Omental fat pad (tissue), 4 donors: ENCODE data around the gene OR13J1. TPM values are rescaled to one million over a fixed set of nuclear protein-coding genes. Genes with fewer than 3 reads are reported as not detected.

Source experiments
- ATAC-seq: fragments of 150-250 bp; one replicate; pipeline ENCODE4 v1.9.1; 2016; ENCODE audit warnings: mild to moderate bottlenecking, moderate library complexity; ENCODE audit not compliant: low FRiP score
- DNase-seq: peaks from one replicate; pipeline ENCODE4 v3.0.0-alpha.2; 2019; ENCODE audit warnings: low spot score
- total RNA-seq, 4 donors: library from RNA; depleted of rRNA; stranded (reverse); fragments of >200 nt; gene quantifications; one replicate each; pipeline ENCODE4 v1.1.0, GENCODE V29; 2016
- TF ChIP-seq, protein P1 (sequence below), 3 donors: fragments of 450-650 bp; IDR thresholded peaks; one replicate each; pipeline ENCODE4 v1.5.1; 2016 to 2017; ENCODE audit warnings: antibody characterized with exemption in 3 of 3, mild to moderate bottlenecking in 3 of 3, moderate library complexity in 2 of 3

OR13J1 gene
- total RNA-seq, 4 donors from 2014 or later, result not detected

DNA sequence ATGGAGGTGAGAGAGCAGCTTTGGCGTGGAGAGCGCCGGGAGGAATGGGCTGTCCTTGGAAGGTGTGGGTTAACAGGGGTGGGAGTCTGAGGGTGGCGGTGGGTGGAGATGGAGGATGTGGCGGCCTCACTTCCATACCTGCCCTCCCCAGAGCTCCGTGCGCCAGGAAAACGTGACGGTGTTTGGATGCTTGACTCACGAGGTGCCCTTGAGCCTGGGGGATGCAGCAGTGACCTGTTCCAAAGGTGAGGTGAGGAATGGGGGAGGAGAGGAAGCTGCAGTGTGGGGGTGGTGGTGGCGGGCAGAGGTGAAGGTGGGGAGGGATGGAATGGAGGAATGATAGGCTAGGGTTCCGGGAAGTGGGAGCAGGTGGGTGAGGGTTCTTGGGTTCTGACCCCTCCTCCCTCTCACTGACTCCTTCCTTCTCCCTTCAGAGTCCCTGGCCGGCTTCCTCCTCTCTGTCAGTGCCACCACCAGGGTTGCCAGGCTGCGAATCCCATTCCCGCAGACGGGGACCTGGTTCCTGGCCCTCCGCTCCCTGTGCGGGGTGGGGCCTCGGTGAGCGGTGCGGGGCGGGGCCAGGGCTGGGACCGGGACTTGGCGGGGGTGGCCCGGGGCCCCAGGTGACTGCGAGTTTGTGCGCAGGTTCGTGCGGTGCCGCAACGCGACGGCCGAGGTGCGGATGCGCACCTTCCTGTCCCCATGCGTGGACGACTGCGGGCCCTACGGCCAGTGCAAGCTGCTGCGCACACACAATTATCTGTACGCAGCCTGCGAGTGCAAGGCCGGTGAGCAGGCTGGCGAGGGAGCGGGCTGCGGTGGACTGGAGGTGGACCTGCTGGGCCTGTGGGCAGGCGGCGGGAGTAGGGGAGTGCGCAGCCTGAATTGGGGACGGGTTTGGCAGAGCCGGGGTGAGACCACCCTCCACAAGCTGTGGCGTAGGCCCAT lies 24.1 kb downstream of the OR13J1 start:
- TF ChIP-seq, protein P1, sequence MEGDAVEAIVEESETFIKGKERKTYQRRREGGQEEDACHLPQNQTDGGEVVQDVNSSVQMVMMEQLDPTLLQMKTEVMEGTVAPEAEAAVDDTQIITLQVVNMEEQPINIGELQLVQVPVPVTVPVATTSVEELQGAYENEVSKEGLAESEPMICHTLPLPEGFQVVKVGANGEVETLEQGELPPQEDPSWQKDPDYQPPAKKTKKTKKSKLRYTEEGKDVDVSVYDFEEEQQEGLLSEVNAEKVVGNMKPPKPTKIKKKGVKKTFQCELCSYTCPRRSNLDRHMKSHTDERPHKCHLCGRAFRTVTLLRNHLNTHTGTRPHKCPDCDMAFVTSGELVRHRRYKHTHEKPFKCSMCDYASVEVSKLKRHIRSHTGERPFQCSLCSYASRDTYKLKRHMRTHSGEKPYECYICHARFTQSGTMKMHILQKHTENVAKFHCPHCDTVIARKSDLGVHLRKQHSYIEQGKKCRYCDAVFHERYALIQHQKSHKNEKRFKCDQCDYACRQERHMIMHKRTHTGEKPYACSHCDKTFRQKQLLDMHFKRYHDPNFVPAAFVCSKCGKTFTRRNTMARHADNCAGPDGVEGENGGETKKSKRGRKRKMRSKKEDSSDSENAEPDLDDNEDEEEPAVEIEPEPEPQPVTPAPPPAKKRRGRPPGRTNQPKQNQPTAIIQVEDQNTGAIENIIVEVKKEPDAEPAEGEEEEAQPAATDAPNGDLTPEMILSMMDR (IDR thresholded peaks at IDR 0.05), result no peak
- ATAC-seq, result peak; percentile 59
- DNase-seq, result no peak

DNA sequence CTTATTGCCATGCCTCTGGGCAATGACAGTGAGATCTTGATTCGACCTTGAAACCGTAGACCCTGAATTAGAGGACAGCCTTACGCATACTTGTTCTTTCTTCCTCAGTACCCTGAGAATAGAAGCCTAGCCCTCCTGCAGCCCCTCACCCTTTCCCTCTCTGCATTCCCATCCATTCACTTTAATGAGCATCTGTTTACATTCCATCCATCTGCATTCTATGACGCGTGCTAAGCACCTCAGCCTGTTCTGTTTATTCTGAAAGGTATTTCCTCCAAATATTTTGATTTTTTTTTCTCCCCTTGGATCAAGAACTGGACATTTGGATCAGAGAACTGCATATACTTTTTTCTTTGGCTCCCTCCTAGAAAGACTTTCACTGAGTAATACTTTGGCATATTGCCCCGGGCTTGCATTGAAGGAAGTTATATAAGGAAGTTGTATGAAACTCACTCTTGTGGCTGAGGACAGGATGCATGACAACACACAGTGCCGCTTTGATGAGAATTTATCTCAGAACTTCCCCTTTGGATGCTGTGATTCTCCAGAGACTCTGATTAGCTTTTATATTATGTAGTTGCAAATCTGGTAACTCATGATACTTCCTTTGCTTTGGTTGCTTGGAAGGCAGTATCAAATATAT lies 25.5 kb downstream of the OR13J1 start:
- no peak for DNase-seq
- TF ChIP-seq, protein P1 (IDR thresholded peaks at IDR 0.05), result no peak

DNA sequence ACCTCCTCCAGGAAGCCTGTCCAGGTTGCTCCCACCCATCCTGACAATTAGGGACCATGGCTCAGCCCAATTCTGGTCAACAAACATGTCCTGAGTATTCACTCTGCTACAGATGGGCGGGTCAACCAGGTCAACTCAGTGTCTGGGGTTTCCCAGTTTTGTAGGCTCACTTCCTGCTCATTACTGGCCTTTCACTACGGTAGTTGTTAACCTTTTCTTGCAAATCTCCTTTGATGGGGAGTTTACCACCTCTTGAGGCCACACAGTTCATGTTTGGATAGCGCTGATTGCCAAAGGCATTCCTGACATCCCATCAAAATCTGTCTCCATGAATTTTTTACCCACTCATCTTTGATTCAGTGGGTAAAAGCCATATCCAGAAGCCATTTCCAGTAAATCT lies 27.4 kb downstream of the OR13J1 start:
- ATAC-seq (no peak), DNase-seq (no peak)
- TF ChIP-seq, protein P1 (IDR thresholded peaks at IDR 0.05), result no peak

More for the DNA sequence above, 25.5 kb downstream of the OR13J1 start:
- peak; percentile 19 for ATAC-seq

DNA sequence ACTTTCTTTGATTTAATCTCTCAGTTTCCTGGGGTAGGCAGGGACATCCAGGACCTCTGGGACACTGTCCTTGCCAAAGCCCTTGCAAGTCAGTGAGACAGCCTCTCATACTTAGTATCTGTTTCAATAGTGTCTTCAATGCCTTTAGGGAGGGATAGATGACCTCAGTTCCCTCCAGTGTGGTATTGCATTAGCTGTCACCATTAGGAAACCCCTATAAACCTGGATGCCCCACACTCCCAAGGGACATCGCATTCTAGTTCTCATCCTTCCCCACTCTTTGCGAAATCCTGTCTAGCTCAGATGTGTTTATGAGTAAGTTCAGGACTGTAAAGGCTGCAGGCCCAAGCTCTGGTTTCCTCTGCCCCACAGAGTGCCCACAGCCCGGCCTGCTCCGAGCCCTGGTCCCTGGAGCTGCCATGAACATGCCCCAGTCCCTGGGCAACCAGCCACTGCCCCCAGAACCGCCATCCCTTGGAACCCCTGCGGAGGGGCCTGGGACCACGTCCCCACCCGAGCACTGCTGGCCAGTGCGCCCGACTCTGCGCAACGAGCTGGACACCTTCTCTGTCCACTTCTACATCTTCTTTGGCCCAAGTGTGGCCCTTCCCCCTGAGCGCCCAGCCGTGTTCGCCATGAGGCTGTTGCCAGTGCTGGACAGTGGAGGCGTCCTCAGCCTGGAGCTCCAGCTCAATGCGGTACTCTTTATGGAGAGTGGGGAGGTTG lies 28.0 kb downstream of the OR13J1 start:
- no peak for DNase-seq
- TF ChIP-seq, protein P1 (IDR thresholded peaks at IDR 0.05), result no peak
- no peak for ATAC-seq

DNA sequence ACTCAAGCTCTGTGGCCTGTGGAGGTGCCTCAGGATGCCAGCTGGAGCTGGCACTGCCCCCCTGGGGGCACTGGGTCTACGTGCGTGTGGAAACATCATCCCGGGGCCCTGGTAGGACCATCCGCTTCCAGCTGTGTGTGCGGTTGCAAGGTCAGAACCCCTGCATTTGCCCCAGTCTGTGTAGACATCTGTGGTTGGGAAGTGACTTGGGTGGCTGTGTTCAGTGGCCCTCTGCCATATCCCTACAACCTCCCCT lies 28.6 kb downstream of the OR13J1 start:
- ATAC-seq (no peak), DNase-seq (no peak)
- TF ChIP-seq, protein P1 (IDR thresholded peaks at IDR 0.05), result no peak

DNA sequence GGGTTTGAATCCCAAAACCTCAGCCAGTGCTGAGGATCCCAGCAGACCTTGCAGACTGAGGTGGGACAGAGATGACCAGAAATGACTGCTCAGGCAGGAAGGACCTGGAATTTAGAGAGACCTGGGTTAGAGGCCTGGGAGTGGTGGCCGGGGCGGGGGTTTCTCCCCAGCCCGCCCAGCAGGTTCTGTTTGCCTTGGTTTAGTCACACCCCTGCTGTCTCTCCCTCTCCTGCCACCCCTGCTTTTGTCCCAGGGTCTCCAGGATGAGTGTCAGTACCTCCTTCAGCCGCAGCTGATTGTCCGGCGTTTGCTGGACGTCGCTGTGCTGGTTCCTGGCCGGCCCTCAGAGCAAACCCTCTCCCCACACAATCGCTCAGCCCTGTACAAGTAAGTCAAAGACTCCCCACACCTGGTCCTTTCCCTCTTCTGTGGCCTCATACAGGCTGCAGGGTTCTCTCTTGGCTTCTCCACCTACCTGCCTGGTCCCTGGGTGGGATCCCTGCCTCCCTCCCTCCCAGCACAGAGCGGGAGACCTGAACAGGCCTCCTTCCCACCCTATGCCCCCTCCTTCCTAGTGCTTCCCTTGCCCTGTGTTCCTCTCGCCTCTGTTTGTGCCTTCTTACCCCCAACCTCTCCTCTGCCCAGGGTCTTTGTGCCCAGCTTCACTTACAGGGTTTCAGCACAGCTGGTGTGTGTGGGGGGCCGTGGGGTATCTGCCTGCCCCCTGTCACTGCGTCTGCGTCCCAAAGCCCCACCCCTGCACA lies 29.1 kb downstream of the OR13J1 start:
- no peak for DNase-seq
- TF ChIP-seq, protein P1 (IDR thresholded peaks at IDR 0.05), result no peak
- no peak for ATAC-seq
